Endothelial cell of umbilical vein (primary cell): ENCODE measurements around the gene ST6GALNAC2. TPM values are rescaled to one million over a fixed set of nuclear protein-coding genes. Genes with fewer than 3 reads are reported as not detected.

Experiments
- BruUV-seq: library from RNA; stranded (reverse); fragments of 400-500 nt; replicated peaks from 2 replicates; lab custom pipeline; 2021; lab: Mats Ljungman, UMichigan
- CTCF ChIA-PET: fragments of 300-600, 350-600 bp; sonication (Branson Sonifier 250); formaldehyde crosslinking; loops from one replicate; lab custom pipeline; 2021; ENCODE audit warnings: antibody characterized with exemption, inconsistent platforms; lab: Charles Lee
- POLR2A ChIA-PET: fragments of 300-600, 350-600 bp; sonication (Branson Sonifier 250); formaldehyde crosslinking; loops from one replicate; lab custom pipeline; 2021; ENCODE audit warnings: antibody characterized with exemption, inconsistent platforms; lab: Charles Lee
- DNase-seq: peaks from one replicate; pipeline ENCODE4 v3.0.0-alpha.2; 2011; ENCODE audit warnings: low read depth, low spot score
- FAIRE-seq: peaks from 2 replicates; lab custom pipeline; 2011; peaks lifted over from hg19 to GRCh38; lab: Jason Lieb, UNC
- H2AFZ ChIP-seq: 2 replicates; pipeline ENCODE4 v1.6.0; 2012; ENCODE audit warnings: low read depth, low read length, control low read depth, inconsistent platforms
- H3K27ac ChIP-seq: 2 replicates; pipeline ENCODE4 v1.5.1; 2011; ENCODE audit warnings: low read depth, mild to moderate bottlenecking, control low read depth, low read length, moderate library complexity; ENCODE audit not compliant: insufficient read depth
- H3K27me3 ChIP-seq, 2 experiments: 2 replicates each; pipeline versions ENCODE4 v1.6.0 to v1.6.1; 2011; ENCODE audit warnings: low read length in 2 of 2, mixed read lengths in 1 of 2; ENCODE audit not compliant: control insufficient read depth in 2 of 2, insufficient read depth in 2 of 2
- H3K36me3 ChIP-seq, 2 experiments: 2 replicates in 1 of 2; 3 replicates in 1 of 2; pipeline ENCODE4 v1.5.1; 2011; ENCODE audit warnings: low read length in 2 of 2, mild to moderate bottlenecking in 1 of 2, moderate library complexity in 1 of 2; ENCODE audit not compliant: control insufficient read depth in 2 of 2, insufficient read depth in 2 of 2; ENCODE audit errors: extremely low read depth in 1 of 2
- H3K4me1 ChIP-seq: 3 replicates; pipeline ENCODE4 v1.5.1; 2011; ENCODE audit warnings: mild to moderate bottlenecking, low read length; ENCODE audit not compliant: control insufficient read depth, insufficient read depth; ENCODE audit errors: extremely low read depth
- H3K4me2 ChIP-seq: 2 replicates; pipeline ENCODE4 v1.6.1; 2011; ENCODE audit warnings: low read length, control low read depth, mixed read lengths; ENCODE audit not compliant: insufficient read depth
- H3K4me3 ChIP-seq, 3 experiments: fragments of 200-600 bp in 1 of 3; sonication (generic), shearing (Covaris generic) in 1 of 3; replicated peaks in 1 of 3; 2 replicates each; pipeline ENCODE4 v1.5.1; 2011 to 2016; ENCODE audit warnings: control low read depth in 3 of 3, low read length in 3 of 3, mild to moderate bottlenecking in 2 of 3, inconsistent platforms in 1 of 3, low read depth in 1 of 3, moderate library complexity in 1 of 3; ENCODE audit not compliant: insufficient read depth in 1 of 3
- H3K79me2 ChIP-seq: 2 replicates; pipeline ENCODE4 v1.6.0; 2012; ENCODE audit warnings: low read length, inconsistent platforms; ENCODE audit not compliant: control insufficient read depth, insufficient read depth
- H3K9ac ChIP-seq: replicated peaks from 2 replicates; pipeline ENCODE3; 2011; ENCODE audit warnings: low read length, control low read depth; ENCODE audit not compliant: insufficient read depth; ENCODE audit errors: extremely low read depth
- H3K9me1 ChIP-seq: replicated peaks from 3 replicates; pipeline ENCODE4 v1.6.0; 2011; ENCODE audit warnings: mild to moderate bottlenecking, low read length; ENCODE audit not compliant: control insufficient read depth, insufficient read depth; ENCODE audit errors: extremely low read depth
- H3K9me3 ChIP-seq: replicated peaks from 2 replicates; pipeline ENCODE4 v1.5.1; 2012; ENCODE audit warnings: low read length, inconsistent platforms; ENCODE audit not compliant: control insufficient read depth, insufficient read depth
- H4K20me1 ChIP-seq: replicated peaks from 2 replicates; pipeline ENCODE3; 2011; ENCODE audit warnings: mild to moderate bottlenecking, low read length; ENCODE audit not compliant: control insufficient read depth, insufficient read depth; ENCODE audit errors: extremely low read depth
- EZH2 ChIP-seq: IDR thresholded peaks from 2 replicates; pipeline ENCODE4 v1.6.1; 2012; ENCODE audit warnings: borderline replicate concordance, low read depth, mild to moderate bottlenecking, moderate library complexity, low read length, inconsistent platforms; ENCODE audit not compliant: severe bottlenecking
- FOS ChIP-seq: IDR thresholded peaks from 2 replicates; pipeline ENCODE4 v1.6.1; 2011; ENCODE audit warnings: mild to moderate bottlenecking, low read length, moderate library complexity, borderline replicate concordance; ENCODE audit not compliant: insufficient read depth
- GATA2 ChIP-seq: IDR thresholded peaks from 2 replicates; pipeline ENCODE4 v1.7.0; 2011; ENCODE audit warnings: low read depth, mild to moderate bottlenecking, moderate library complexity, mixed read lengths, low read length; ENCODE audit not compliant: insufficient read length, insufficient read depth
- JUN ChIP-seq: IDR thresholded peaks from 2 replicates; pipeline ENCODE4 v1.6.1; 2011; ENCODE audit warnings: borderline replicate concordance, low read depth; ENCODE audit not compliant: insufficient read length, insufficient read depth
- MYC ChIP-seq: IDR thresholded peaks from one replicate; pipeline ENCODE4 v1.6.1; 2011; ENCODE audit warnings: mild to moderate bottlenecking, low read depth, low read length
- POLR2A ChIP-seq: IDR thresholded peaks from 2 replicates; pipeline ENCODE4 v1.6.1; 2012; ENCODE audit warnings: low read depth, mild to moderate bottlenecking, control low read depth, low read length
- POLR2AphosphoS5 ChIP-seq: IDR thresholded peaks from 2 replicates; pipeline ENCODE4 v1.6.1; 2012; ENCODE audit warnings: low read depth, mild to moderate bottlenecking, control low read depth, low read length, moderate library complexity; ENCODE audit not compliant: insufficient read depth
- dilution Hi-C: fragments of 300-500 bp; cut with MboI; formaldehyde crosslinking; loops from one replicate; pipeline ENCODE4 v1.15.0; 2019; ENCODE audit warnings: low sequenced_read_pairs; ENCODE audit not compliant: extremely low pct_ligation_motif_present
- intact Hi-C: fragments of 100-400 bp; cut with micrococcal nuclease; formaldehyde crosslinking; loops from one replicate; pipeline ENCODE4 v1.10.0; 2022
- polyA plus RNA-seq, 4 experiments: library from polyadenylated mRNA; depleted of rRNA in 3 of 4; stranded (reverse) in 3 of 4; unstranded in 1 of 4; fragments of >200 nt; gene quantifications; 2 replicates each; pipeline versions ENCODE4 v1.2.1 to v1.2.3, GENCODE V29; 2011 to 2012; ENCODE audit warnings: missing spikeins in 1 of 4
- total RNA-seq: library from RNA; stranded (reverse); gene quantifications from 2 replicates; pipeline ENCODE4 v1.2.3, GENCODE V29; 2021
- TF ChIP-seq, protein P1 (sequence below), 2 donors: IDR thresholded peaks; 1 replicate in 1 of 2; 2 replicates in 1 of 2; pipeline ENCODE4 v1.5.1; 2011; ENCODE audit warnings: low read length in 2 of 2, mild to moderate bottlenecking in 2 of 2, moderate library complexity in 2 of 2, control low read depth in 1 of 2, inconsistent platforms in 1 of 2, low read depth in 1 of 2; ENCODE audit not compliant: insufficient read depth in 1 of 2; ENCODE audit errors: extremely low read depth in 1 of 2
- TF ChIP-seq, protein P2 (sequence below): IDR thresholded peaks from 2 replicates; pipeline ENCODE4 v1.6.1; 2011; ENCODE audit not compliant: insufficient read depth, insufficient read length

ST6GALNAC2 gene
- total and polyA plus RNA-seq, 2 donors (not counting 3 experiments of a cell fraction or from before 2014, with no cell fraction given) = 0.59 to 1.7 TPM

DNA sequence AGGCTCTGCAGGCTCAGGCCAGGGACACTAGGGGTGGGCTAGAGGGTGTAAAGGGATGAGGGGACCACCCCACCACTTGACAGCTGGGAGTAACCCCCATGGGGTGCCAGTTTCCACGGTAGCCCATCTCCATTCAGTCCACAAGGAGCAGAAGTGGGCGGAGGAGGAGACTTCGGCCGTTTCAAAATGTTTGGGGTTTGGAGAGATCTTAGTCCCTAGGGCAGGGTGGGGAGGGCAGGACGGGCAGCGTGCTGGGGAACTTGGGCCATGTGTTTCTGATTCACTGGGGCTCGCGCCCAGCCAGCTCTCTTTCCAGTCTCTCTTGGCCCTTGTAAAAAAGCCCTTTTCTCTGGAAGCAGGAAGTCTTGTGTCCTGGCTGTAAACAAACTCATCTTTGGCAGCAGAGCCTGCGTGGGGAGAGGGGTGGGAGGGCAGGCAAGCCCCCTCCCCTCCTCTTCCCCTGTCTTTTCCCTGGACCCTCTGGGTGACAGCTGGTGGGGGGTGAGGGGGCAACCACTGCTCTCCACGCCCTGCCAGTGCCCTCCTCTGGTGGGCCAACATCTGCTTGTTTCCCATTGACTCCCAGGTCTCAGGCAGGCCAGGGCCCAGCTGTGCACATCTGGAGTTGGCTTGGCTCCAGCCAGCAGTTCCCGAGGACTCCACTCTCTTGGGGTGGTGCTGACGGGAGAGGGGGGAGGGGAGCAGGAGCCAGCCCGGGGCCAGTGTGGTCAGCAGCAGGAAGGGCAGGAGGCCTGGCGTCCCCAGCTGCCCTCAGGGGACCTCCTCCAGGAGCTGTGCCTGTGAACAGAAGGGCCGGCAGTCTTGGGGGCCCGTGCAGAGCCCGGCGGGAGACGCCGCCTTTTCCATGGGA is 56.2 kb downstream of the ST6GALNAC2 start:
- FAIRE-seq = no peak
- peak overlapping the region; percentile 10 for H3K27ac ChIP-seq
- peak overlapping the region; percentile 67 for H2AFZ ChIP-seq
- no peaks in the 10 kb centered on the region for H3K9me3 ChIP-seq
- no peak overlapping the region for H3K4me3 ChIP-seq
- TF ChIP-seq JUN (no peak), POLR2AphosphoS5 (no peak), MYC (no peak), POLR2A (no peak), EZH2 (no peak), FOS (no peak), GATA2 (no peak)
- TF ChIP-seq, protein P1, sequence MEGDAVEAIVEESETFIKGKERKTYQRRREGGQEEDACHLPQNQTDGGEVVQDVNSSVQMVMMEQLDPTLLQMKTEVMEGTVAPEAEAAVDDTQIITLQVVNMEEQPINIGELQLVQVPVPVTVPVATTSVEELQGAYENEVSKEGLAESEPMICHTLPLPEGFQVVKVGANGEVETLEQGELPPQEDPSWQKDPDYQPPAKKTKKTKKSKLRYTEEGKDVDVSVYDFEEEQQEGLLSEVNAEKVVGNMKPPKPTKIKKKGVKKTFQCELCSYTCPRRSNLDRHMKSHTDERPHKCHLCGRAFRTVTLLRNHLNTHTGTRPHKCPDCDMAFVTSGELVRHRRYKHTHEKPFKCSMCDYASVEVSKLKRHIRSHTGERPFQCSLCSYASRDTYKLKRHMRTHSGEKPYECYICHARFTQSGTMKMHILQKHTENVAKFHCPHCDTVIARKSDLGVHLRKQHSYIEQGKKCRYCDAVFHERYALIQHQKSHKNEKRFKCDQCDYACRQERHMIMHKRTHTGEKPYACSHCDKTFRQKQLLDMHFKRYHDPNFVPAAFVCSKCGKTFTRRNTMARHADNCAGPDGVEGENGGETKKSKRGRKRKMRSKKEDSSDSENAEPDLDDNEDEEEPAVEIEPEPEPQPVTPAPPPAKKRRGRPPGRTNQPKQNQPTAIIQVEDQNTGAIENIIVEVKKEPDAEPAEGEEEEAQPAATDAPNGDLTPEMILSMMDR (IDR thresholded peaks at IDR 0.05; ENCODE audit: extremely low read depth in 1 of 2, insufficient read depth in 1 of 2, low read depth in 1 of 2, low read length in 2 of 2) = no peak
- TF ChIP-seq, protein P2, sequence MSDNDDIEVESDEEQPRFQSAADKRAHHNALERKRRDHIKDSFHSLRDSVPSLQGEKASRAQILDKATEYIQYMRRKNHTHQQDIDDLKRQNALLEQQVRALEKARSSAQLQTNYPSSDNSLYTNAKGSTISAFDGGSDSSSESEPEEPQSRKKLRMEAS = no peak
- H3K4me1 ChIP-seq = peaks cover 23% of the 10 kb centered on the region
- dilution Hi-C loops = no loop called here
- CTCF ChIA-PET = interaction anchor here (0.7 to 4.3 kb wide), 7 partner anchors 11 to 95 kb away, joined by 3 to 60 read pairs (median 3); partner anchors contain the start of genes PRCD and ST6GALNAC2
- H3K9ac ChIP-seq = no peak overlapping the region
- POLR2A ChIA-PET = no interaction called here
- H4K20me1 ChIP-seq = no peaks in the 10 kb centered on the region
- H3K4me2 ChIP-seq = no peak overlapping the region
- H3K79me2 ChIP-seq = no peaks in the 10 kb centered on the region
- H3K36me3 ChIP-seq = no peaks in the 10 kb centered on the region
- intact Hi-C loops = loop anchor here (10.0 kb wide), 1 partner anchor 185 kb away; the partner anchor contains the start of gene MXRA7
- no peaks in the 10 kb centered on the region for H3K9me1 ChIP-seq
- no peaks in the 10 kb centered on the region for H3K27me3 ChIP-seq
- no TSS peak for BruUV-seq
- peak; percentile 40 for DNase-seq
